ENCODE results near the gene TMEM107.
"Not testable (repeated sequence)": the region's sequence is repeated elsewhere in the genome, so short reads cannot be mapped to it uniquely, and the experiment has no call there.

The TMEM107 gene

DNA sequence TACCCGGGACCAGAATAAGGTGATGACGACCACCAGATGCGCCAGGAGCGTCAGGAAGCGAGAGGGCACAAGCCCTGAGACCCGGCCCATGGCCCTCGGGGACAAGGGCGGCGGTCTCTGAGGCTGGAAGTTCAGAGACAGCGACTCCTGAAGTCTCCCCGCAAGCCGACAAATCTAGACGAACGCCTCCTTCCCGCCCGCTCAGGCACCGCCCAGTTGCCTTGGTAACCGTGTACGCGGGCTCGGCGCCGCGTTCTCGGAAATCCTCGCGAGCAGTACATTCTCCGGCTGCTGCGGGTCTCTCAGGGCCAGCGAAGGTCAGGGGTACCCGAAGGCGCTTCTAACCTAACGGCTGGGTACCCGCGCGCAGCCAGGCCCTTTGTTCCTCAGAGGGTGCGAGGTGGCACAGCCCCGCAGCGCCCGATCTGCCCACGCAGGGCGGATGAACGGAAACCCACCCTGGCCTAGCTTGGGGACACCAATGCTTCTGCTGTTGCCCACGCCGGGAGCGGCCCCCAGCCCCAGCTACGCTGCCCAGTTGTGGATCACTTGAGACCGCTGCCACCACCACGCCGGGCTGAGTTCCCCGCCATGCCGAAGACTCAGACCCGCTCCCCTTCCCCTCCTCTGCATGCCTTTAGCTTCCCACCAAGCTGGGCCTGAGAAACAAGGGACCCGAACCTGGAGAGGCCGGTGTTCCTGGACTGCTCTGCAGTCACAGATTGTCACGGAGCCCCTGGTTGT lies at the start of gene TMEM107:
TSS of gene TMEM107 (minus strand) at position 184 of the 744 bp plus-strand sequence. CDS start at position 90, 94 bp downstream.
- DNase-seq, result peak; percentile 88

DNA sequence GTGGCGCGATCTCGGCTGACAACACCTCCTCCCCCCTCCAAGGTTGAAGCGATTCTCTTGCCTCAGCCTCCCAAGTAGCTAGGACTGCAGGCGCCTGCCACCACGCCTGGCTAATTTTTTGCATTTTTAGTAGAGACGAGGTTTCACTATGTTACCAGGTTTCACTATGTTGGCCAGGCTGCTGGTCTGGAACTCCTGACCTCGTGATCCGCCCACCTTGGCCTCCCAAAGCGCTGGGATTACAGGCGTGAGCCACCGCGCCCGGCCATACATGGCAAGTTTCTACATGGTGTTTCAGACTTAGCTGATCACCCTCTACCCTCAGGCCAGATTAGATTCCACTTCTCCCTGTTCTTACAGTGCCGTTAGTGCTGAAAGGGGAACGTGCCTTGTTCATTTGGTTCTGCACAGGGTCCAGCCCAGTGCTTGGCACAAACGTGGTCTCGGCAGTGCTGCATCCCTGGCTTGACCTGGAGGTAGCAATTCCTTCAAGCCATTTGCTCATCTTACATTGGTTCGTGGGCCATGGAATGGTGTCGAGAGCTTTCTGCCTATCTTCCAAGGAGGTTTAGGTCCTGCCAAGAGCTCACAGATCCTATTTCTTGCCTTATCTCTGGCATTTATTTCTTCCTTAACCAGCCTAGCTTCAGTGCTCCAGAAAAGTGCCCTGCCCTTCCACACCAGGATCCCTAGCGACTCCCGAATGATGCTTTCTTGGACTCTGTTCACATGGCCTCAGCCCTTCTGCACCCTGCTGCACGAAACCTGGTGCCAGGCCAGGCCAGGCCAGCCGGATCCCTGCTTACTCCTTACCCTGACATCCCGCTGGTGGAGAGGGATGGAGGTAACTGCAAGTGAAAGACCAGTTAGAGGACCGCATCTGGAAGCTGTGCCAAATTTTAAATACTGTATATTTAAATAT lies 49.0 kb upstream of the TMEM107 start:
- DNase-seq, result no peak

GRCh38 chr17:8223356-8224126 lies 47.4 kb upstream of the TMEM107 start:
- DNase-seq, result peak; percentile 58

DNA sequence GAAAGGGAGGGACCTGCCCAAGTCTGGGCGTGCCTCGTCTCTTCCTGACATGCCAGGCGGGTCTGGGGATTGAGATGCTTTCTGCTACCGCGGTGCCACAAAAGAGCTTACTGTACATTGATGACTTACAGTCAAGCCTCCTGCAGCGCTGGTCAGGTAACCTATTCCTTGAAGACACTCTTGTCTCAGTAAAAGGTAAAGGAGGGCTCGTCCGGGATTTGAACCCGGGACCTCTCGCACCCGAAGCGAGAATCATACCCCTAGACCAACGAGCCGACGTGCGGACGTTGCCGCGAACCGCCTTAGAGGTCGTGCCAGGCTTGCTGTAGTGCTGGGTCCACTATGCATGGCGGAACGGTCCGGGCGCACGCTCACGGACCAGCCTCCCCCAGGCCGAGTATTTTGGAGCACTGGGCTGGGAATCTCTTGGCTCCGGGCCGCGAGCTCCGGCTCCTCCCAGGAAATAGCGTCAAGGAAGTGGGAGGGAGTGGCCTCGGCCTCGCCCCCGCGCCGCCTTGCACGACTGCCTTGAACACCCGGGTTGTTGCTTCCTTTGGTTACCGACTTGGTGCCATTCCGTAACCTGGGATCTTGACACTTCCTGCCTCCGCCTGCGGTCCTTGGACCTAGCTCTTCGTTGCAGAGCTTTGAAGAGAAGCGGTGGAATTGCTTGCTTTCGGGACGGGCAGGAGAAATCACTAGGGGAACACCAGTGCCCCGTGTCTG lies 46.6 kb upstream of the TMEM107 start:
- DNase-seq, result peak; percentile 91

DNA sequence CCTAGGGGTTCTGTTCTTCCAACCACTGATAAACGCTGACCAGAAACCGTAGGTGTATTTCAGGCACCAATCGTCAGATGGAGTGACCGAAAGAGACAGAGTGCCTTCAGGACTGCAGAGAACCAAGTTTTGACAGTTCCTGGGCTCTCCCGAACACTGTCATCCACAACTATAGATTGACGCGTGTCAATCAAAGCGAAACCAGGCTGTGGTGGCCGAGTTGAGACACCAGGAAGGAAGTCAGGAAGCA lies 46.1 kb upstream of the TMEM107 start:
- DNase-seq, result peak; percentile 83

DNA sequence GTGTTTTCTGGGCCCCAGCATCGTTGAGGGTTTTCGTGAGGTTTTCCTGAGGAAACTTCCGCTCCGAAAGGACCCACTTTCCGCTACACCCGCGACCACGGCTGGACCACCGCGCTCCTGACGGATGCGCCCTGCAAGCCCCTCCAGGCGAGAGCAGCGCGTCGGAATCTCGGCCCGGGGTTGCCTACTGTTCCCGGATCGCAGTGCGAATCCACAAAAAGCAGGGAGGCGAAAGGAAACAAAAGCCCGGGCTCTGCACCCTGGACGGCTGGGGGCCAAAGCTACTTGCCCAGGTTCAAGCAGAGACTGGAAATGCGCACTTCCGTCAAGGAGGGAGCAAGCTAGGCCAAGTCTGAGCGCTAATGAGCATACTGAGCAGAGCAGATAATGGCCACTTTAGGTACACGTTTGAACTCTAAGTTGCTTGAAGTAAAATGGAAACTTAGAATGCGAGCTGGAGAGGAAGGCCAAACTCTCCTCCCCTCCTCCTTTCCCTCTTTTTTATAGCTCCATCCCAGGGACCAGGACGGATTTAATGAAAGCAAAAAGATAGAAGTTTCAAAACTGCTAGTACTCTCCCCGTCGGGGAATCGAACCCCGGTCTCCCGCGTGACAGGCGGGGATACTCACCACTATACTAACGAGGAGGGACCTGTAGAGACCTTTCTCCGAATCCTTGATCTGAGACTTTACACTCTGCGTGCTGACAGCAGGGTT lies 45.6 kb upstream of the TMEM107 start:
- peak; percentile 90 for DNase-seq

- peak; percentile 90 for DNase-seq
These were observed 44.8 kb upstream of the TMEM107 start for GRCh38 chr17:8220783-8221662.

DNA sequence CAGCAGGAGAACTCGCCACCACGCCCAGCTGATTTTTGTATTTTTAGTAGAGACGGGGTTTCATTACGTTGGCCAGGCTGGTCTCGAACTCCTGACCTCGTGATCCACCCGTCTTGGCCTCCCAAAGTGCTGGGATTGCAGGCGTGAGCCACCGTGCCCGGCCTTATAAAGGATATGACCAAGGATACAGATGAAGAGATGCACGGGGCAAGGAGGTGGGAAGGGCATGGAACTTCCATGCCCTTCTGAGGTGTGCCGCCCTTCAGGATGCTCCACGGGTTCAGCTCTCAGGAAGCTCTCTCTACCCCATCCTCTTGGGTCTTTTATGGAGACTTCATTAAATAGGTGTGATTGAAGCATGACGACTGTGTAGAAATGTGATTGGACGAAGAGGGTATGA lies 37.8 kb upstream of the TMEM107 start:
- DNase-seq, result not testable (repeated sequence)

- DNase-seq, result no peak
These were observed 36.4 kb upstream of the TMEM107 start for GRCh38 chr17:8212312-8213180.

GRCh38 chr17:8210761-8211458 lies 34.7 kb upstream of the TMEM107 start:
- no peak for DNase-seq

- peak; percentile 95 for DNase-seq
These were observed 34.0 kb upstream of the TMEM107 start, which contains the start of gene AURKB for GRCh38 chr17:8209907-8210760. TSS of gene AURKB (minus strand) at chr17:8210575. CDS start at chr17:8210224, 351 bp downstream.

DNA sequence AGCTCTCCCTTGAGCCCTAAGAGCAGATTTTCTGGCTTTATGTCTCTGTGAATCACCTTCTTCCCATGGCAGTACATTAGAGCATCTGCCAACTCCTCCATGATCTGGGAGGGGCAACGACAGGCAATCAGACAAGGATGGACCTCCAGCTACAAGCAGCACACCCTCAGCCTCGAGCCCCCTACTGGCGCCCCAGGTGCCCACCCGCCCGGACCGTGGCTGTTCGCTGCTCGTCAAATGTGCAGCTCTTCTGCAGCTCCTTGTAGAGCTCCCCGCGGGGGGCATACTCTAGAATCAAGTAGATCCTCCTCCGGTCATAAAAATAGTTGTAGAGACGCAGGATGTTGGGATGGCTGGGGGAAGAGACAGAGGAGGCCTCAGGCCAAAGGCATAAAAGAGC lies 30.4 kb upstream of the TMEM107 start:
- DNase-seq, result no peak

GRCh38 chr17:8204761-8205555 lies 28.8 kb upstream of the TMEM107 start:
- no peak for DNase-seq

DNA sequence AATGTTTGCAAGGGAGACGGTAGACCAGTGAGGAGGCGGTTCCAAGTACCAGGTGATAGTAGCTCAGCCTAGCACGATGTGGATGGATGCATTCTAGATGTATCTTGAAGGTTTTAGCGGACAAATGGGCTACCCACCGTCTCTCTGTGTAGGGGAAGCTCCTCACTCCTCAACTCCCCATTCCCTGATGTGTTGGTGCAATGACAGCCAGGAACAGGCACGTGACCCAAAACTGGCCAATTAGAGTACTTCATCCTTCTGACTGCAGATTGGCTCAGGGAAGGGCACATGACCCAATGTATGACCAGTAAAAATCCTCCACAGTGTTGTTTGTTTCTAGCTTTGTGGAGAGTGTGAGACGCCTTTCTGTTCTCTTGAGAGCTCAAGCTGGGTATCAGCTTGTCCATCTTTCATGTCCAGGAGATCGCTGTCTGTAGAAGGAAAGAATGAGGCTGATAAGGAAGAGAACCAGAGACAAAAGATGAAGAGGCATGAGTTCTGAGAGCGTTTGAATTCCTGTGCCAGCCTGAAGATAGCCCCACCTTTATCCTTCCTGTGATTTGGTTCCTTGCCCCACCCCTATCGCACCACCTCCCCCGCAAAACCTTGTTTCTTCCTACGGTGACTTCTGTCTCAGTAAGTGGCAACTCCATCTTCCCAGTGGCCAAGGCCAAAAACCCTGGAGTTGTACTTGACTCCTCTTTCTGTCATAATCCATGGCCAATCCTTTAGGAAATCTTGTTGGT lies 16.1 kb upstream of the TMEM107 start:
- DNase-seq, result peak; percentile 76

- DNase-seq, result no peak
These were observed 14.3 kb upstream of the TMEM107 start for GRCh38 chr17:8190506-8190905.

GRCh38 chr17:8189711-8190477 lies 13.7 kb upstream of the TMEM107 start, which contains the start of gene BORCS6:
TSS of gene BORCS6 (minus strand) at chr17:8190180. CDS start at chr17:8190140, 40 bp downstream.
- DNase-seq, result peak; percentile 98
